Mammary epithelial cell (primary cell): ENCODE measurements around the gene POFUT2.

Experiments used
- CTCF ChIP-seq, 2 donors: IDR thresholded peaks in 1 of 2; conservative IDR thresholded peaks in 1 of 2; 2 replicates each; pipeline ENCODE4 v1.5.1; 2011 to 2012; ENCODE audit warnings: inconsistent platforms in 2 of 2, low read length in 2 of 2, mild to moderate bottlenecking in 2 of 2, control low read depth in 1 of 2, low read depth in 1 of 2; ENCODE audit not compliant: insufficient read depth in 1 of 2; ENCODE audit errors: extremely low read depth in 1 of 2
- EZH2 ChIP-seq: IDR thresholded peaks from 2 replicates; pipeline ENCODE4 v1.6.1; 2012; ENCODE audit warnings: low read length, inconsistent platforms, borderline replicate concordance

GRCh38 chr21:45215213-45215612, 72.5 kb downstream of the POFUT2 start:
- TF ChIP-seq CTCF (conservative IDR thresholded peaks at IDR 0.05 in 1 of 2, IDR thresholded peaks at IDR 0.05 in 1 of 2; ENCODE audit: extremely low read depth in 1 of 2, insufficient read depth in 1 of 2, low read depth in 1 of 2, low read length in 2 of 2): no peak
- no peak for TF ChIP-seq EZH2
